NB4 (cell line): ENCODE data around the gene OAF.

ENCODE experiments used
- DNase-seq: peaks from one replicate; pipeline ENCODE4 v3.0.0; 2010; ENCODE audit warnings: low read depth
- H3K4me3 ChIP-seq: one replicate; pipeline ENCODE4 v1.5.1; 2011; ENCODE audit warnings: mild to moderate bottlenecking, low read depth, low read length, moderate library complexity
- MYC ChIP-seq: IDR thresholded peaks from 2 replicates; pipeline ENCODE4 v1.6.1; 2011; ENCODE audit warnings: low read depth, low read length
- POLR2A ChIP-seq: IDR thresholded peaks from 2 replicates; pipeline ENCODE4 v1.6.1; 2011; ENCODE audit warnings: mild to moderate bottlenecking; ENCODE audit not compliant: insufficient read length; ENCODE audit errors: extremely low read depth
- TF ChIP-seq, protein P1 (sequence below): IDR thresholded peaks from 2 replicates; pipeline ENCODE4 v1.6.1; 2011; ENCODE audit warnings: low read depth, low read length
- TF ChIP-seq, protein P2 (sequence below): IDR thresholded peaks from one replicate; pipeline ENCODE4 v1.5.1; 2012; ENCODE audit warnings: low read depth, low read length

OAF gene

DNA sequence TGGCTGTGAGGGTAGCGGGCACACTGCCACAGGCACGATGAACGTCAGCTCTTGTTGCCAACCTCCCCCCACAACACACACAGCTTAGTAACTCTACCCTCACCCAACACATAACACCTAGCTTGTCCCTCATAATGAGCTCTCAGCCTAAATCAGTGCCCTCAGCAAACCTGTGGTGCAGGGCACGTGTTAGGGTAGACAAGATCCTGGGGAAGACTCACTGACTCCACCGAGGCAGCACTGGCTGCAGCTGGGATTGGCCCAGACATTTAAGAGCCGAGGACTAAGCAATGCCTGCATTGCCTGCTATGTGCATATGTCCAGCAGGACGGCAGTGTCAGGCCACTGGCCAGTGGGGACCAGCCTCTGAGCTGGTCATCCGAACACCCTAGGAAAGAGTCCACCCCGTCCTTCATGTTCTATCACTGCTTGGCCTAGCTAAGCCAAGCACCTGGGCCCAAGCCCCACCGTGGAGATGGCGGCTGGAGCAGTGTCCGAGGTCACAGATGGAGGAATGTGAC is 40.0 kb upstream of the OAF start:
- TF ChIP-seq, protein P1, sequence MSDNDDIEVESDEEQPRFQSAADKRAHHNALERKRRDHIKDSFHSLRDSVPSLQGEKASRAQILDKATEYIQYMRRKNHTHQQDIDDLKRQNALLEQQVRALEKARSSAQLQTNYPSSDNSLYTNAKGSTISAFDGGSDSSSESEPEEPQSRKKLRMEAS, result no peak
- TF ChIP-seq, protein P2, sequence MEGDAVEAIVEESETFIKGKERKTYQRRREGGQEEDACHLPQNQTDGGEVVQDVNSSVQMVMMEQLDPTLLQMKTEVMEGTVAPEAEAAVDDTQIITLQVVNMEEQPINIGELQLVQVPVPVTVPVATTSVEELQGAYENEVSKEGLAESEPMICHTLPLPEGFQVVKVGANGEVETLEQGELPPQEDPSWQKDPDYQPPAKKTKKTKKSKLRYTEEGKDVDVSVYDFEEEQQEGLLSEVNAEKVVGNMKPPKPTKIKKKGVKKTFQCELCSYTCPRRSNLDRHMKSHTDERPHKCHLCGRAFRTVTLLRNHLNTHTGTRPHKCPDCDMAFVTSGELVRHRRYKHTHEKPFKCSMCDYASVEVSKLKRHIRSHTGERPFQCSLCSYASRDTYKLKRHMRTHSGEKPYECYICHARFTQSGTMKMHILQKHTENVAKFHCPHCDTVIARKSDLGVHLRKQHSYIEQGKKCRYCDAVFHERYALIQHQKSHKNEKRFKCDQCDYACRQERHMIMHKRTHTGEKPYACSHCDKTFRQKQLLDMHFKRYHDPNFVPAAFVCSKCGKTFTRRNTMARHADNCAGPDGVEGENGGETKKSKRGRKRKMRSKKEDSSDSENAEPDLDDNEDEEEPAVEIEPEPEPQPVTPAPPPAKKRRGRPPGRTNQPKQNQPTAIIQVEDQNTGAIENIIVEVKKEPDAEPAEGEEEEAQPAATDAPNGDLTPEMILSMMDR, result no peak
- TF ChIP-seq MYC (no peak), POLR2A (no peak)
- no peak for DNase-seq
- no peak overlapping the region for H3K4me3 ChIP-seq

GRCh38 chr11:120172054-120172911 is 38.5 kb upstream of the OAF start:
- no peak overlapping the region for H3K4me3 ChIP-seq
- TF ChIP-seq, protein P1, result peak; percentile 58; the same call in 1 of the 2 replicates
- TF ChIP-seq, protein P2, result peak; percentile 78
- TF ChIP-seq POLR2A (no peak), MYC (peak; percentile 78)
- DNase-seq, result peak; percentile 87

DNA sequence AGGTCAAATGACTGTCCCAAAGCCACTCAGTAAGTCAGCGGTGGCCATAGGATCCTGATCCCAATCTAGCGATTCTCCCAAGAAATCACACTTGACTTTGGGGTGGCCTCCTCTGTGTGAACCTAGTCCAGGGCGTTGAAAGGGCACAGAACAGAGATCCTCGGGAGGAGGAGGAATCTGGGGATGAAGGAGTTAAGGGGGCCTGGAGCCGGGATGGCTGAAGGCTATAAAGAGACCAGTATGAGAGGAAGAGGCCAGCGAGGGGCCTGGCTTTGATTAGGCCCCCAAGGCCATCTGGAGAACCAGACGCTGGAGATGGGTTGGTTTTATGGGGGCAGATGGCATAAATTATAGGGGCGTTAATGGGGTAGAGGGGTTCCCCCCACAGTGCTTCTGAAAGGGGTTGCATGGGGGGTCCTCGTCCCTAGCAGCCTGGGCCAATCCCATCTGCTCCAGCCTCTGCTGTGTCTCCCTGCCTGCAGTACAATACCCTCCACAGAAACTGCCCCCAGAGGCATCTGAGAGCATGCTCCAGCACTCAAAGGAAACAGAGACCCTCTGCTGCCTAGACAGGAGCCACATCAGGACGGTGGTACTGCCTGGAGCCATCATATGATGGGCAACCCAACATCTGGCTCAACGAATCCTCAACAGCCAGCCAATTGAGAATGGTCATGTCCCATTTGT is 37.7 kb upstream of the OAF start:
- no peak for DNase-seq
- TF ChIP-seq, protein P2, result no peak
- TF ChIP-seq POLR2A (no peak), MYC (no peak)
- TF ChIP-seq, protein P1, result no peak

GRCh38 chr11:120173807-120174206 is 37.0 kb upstream of the OAF start:
- TF ChIP-seq POLR2A, result no peak
- TF ChIP-seq, protein P2, result no peak
- TF ChIP-seq MYC, result no peak
- TF ChIP-seq, protein P1, result no peak
- no peak for DNase-seq

More for the DNA sequence above, 37.7 kb upstream of the OAF start:
- H3K4me3 ChIP-seq, result no peak overlapping the region

DNA sequence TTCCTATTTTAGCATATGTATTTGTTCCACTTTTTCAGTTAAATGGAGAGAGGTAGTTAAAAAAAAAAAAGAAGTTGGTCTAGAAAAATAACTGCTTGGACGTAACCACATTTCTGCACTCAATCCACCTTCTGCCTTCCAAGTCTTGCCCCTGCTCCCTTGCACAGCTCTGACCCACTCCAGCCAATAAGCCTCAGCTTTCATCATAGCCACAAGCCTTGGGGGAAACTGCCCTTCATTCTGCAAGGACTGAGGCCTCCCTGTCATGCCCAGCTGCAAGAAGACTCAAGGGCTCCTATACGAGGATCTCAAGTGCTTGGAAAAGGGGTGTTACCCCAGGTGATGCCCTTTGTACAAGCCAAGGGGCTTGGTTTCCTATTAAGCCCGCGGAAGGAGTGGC is 36.0 kb upstream of the OAF start:
- TF ChIP-seq POLR2A (no peak), MYC (no peak)
- TF ChIP-seq, protein P1, result no peak
- TF ChIP-seq, protein P2, result no peak
- DNase-seq, result peak; percentile 70
- no peak overlapping the region for H3K4me3 ChIP-seq

More at GRCh38 chr11:120173807-120174206, 37.0 kb upstream of the OAF start:
- H3K4me3 ChIP-seq, result no peak overlapping the region
